ENCODE results near the gene NT5DC4.

NT5DC4 gene

GRCh38 chr2:112730216-112730615 is 9.4 kb downstream of the NT5DC4 start:
- no peak for DNase-seq
- Histone ChIP-seq H3K36me3 (ENCODE audit: control insufficient read depth in 1 of 2, insufficient read depth in 2 of 2, low read length in 2 of 2) (no peaks in the 10 kb centered on the region), H3K79me2 (ENCODE audit: control insufficient read depth, insufficient read depth, low read length, poor library complexity) (no peaks in the 10 kb centered on the region), H4K91ac (ENCODE audit: low read depth, low read length) (no peak overlapping the region), H3K4me3 (ENCODE audit: low read depth, low read length) (no peak overlapping the region), H3K18ac (ENCODE audit: low read length) (no peak overlapping the region), H2BK12ac (ENCODE audit: low read length) (no peak overlapping the region), H2AK5ac (ENCODE audit: low read length) (no peak overlapping the region), H4K12ac (ENCODE audit: low read depth, low read length) (no peak overlapping the region), H3K4ac (ENCODE audit: low read depth, low read length) (no peak overlapping the region), H2BK5ac (ENCODE audit: low read depth, low read length, poor library complexity) (no peak overlapping the region), H4K8ac (ENCODE audit: low read depth, low read length) (no peak overlapping the region), H2AFZ (ENCODE audit: insufficient read depth, low read length, poor library complexity) (no peak overlapping the region), H3K4me2 (ENCODE audit: low read length) (no peak overlapping the region), H3K9ac (ENCODE audit: low read length) (no peak overlapping the region), H3K27me3 (ENCODE audit: insufficient read depth, low read length) (no peaks in the 10 kb centered on the region), H3K14ac (ENCODE audit: low read length) (no peak overlapping the region), H3K4me1 (ENCODE audit: control insufficient read depth in 1 of 2, insufficient read depth in 2 of 2, low read length in 2 of 2) (no peaks in the 10 kb centered on the region), H3K23ac (ENCODE audit: low read length) (no peak overlapping the region), H2BK120ac (ENCODE audit: insufficient read depth, low read length, poor library complexity) (no peak overlapping the region), H3K27ac (ENCODE audit: low read depth, low read length) (no peak overlapping the region), H3K9me3 (ENCODE audit: insufficient read depth, low read depth, low read length) (peaks cover 3% of the 10 kb centered on the region), H3K79me1 (ENCODE audit: low read length) (no peaks in the 10 kb centered on the region)
- no CpG with 5 or more reads among the region's 8 CpGs for WGBS (ENCODE audit: extremely low coverage, insufficient coverage, insufficient read length)

GRCh38 chr2:112730791-112731190 is 10.0 kb downstream of the NT5DC4 start:
- H3K36me3 ChIP-seq (ENCODE audit: control insufficient read depth in 1 of 2, insufficient read depth in 2 of 2, low read length in 2 of 2), result no peaks in the 10 kb centered on the region
- H3K79me1 ChIP-seq (ENCODE audit: low read length), result no peaks in the 10 kb centered on the region
- no peaks in the 10 kb centered on the region for H3K4me1 ChIP-seq (ENCODE audit: control insufficient read depth in 1 of 2, insufficient read depth in 2 of 2, low read length in 2 of 2)
- no peak overlapping the region for H2BK120ac ChIP-seq (ENCODE audit: insufficient read depth, low read length, poor library complexity)
- H3K18ac ChIP-seq (ENCODE audit: low read length), result no peak overlapping the region
- H3K4ac ChIP-seq (ENCODE audit: low read depth, low read length), result no peak overlapping the region
- no peak overlapping the region for H2BK5ac ChIP-seq (ENCODE audit: low read depth, low read length, poor library complexity)
- H4K91ac ChIP-seq (ENCODE audit: low read depth, low read length), result no peak overlapping the region
- H3K79me2 ChIP-seq (ENCODE audit: control insufficient read depth, insufficient read depth, low read length, poor library complexity), result no peaks in the 10 kb centered on the region
- H4K12ac ChIP-seq (ENCODE audit: low read depth, low read length), result no peak overlapping the region
- no peak overlapping the region for H3K14ac ChIP-seq (ENCODE audit: low read length)
- H2BK12ac ChIP-seq (ENCODE audit: low read length), result no peak overlapping the region
- H2AK5ac ChIP-seq (ENCODE audit: low read length), result no peak overlapping the region
- H3K4me2 ChIP-seq (ENCODE audit: low read length), result no peak overlapping the region
- no peak overlapping the region for H3K9ac ChIP-seq (ENCODE audit: low read length)
- WGBS (ENCODE audit: extremely low coverage, insufficient coverage, insufficient read length), result no CpG with 5 or more reads among the region's 5 CpGs
- no peak overlapping the region for H3K4me3 ChIP-seq (ENCODE audit: low read depth, low read length)
- no peak overlapping the region for H3K23ac ChIP-seq (ENCODE audit: low read length)
- no peak overlapping the region for H2AFZ ChIP-seq (ENCODE audit: insufficient read depth, low read length, poor library complexity)
- H3K9me3 ChIP-seq (ENCODE audit: insufficient read depth, low read depth, low read length), result peaks cover 3% of the 10 kb centered on the region
- no peak overlapping the region for H4K8ac ChIP-seq (ENCODE audit: low read depth, low read length)
- DNase-seq, result no peak
- H3K27me3 ChIP-seq (ENCODE audit: insufficient read depth, low read length), result no peaks in the 10 kb centered on the region
- no peak overlapping the region for H3K27ac ChIP-seq (ENCODE audit: low read depth, low read length)

- no peak for DNase-seq
- H3K23ac ChIP-seq (ENCODE audit: low read length), result no peak overlapping the region
- no peak overlapping the region for H2BK5ac ChIP-seq (ENCODE audit: low read depth, low read length, poor library complexity)
- no peak overlapping the region for H3K4ac ChIP-seq (ENCODE audit: low read depth, low read length)
- H2AFZ ChIP-seq (ENCODE audit: insufficient read depth, low read length, poor library complexity), result no peak overlapping the region
- no peak overlapping the region for H3K18ac ChIP-seq (ENCODE audit: low read length)
- H2AK5ac ChIP-seq (ENCODE audit: low read length), result no peak overlapping the region
- no peaks in the 10 kb centered on the region for H3K27me3 ChIP-seq (ENCODE audit: insufficient read depth, low read length)
- H3K79me2 ChIP-seq (ENCODE audit: control insufficient read depth, insufficient read depth, low read length, poor library complexity), result no peaks in the 10 kb centered on the region
- H2BK12ac ChIP-seq (ENCODE audit: low read length), result no peak overlapping the region
- H3K9ac ChIP-seq (ENCODE audit: low read length), result no peak overlapping the region
- no peak overlapping the region for H4K12ac ChIP-seq (ENCODE audit: low read depth, low read length)
- no peak overlapping the region for H2BK120ac ChIP-seq (ENCODE audit: insufficient read depth, low read length, poor library complexity)
- H3K9me3 ChIP-seq (ENCODE audit: insufficient read depth, low read depth, low read length), result peaks cover 3% of the 10 kb centered on the region
- no peak overlapping the region for H3K27ac ChIP-seq (ENCODE audit: low read depth, low read length)
- no peak overlapping the region for H3K4me2 ChIP-seq (ENCODE audit: low read length)
- H4K91ac ChIP-seq (ENCODE audit: low read depth, low read length), result no peak overlapping the region
- no peaks in the 10 kb centered on the region for H3K36me3 ChIP-seq (ENCODE audit: control insufficient read depth in 1 of 2, insufficient read depth in 2 of 2, low read length in 2 of 2)
- WGBS (ENCODE audit: extremely low coverage, insufficient coverage, insufficient read length), result no CpG with 5 or more reads among the region's 2 CpGs
- H3K14ac ChIP-seq (ENCODE audit: low read length), result no peak overlapping the region
- H3K4me3 ChIP-seq (ENCODE audit: low read depth, low read length), result no peak overlapping the region
- no peak overlapping the region for H4K8ac ChIP-seq (ENCODE audit: low read depth, low read length)
- H3K79me1 ChIP-seq (ENCODE audit: low read length), result no peaks in the 10 kb centered on the region
- no peaks in the 10 kb centered on the region for H3K4me1 ChIP-seq (ENCODE audit: control insufficient read depth in 1 of 2, insufficient read depth in 2 of 2, low read length in 2 of 2)
Observed at GRCh38 chr2:112731479-112731878, 10.7 kb downstream of the NT5DC4 start.

GRCh38 chr2:112733456-112733855 is 12.6 kb downstream of the NT5DC4 start:
- Histone ChIP-seq H3K4me2 (ENCODE audit: low read length) (no peak overlapping the region), H2BK12ac (ENCODE audit: low read length) (no peak overlapping the region), H3K9me3 (ENCODE audit: insufficient read depth, low read depth, low read length) (peaks cover 3% of the 10 kb centered on the region), H3K18ac (ENCODE audit: low read length) (no peak overlapping the region), H2AK5ac (ENCODE audit: low read length) (no peak overlapping the region), H3K23ac (ENCODE audit: low read length) (no peak overlapping the region), H2BK120ac (ENCODE audit: insufficient read depth, low read length, poor library complexity) (no peak overlapping the region), H3K27ac (ENCODE audit: low read depth, low read length) (no peak overlapping the region), H3K4ac (ENCODE audit: low read depth, low read length) (no peak overlapping the region), H2AFZ (ENCODE audit: insufficient read depth, low read length, poor library complexity) (no peak overlapping the region), H3K36me3 (ENCODE audit: control insufficient read depth in 1 of 2, insufficient read depth in 2 of 2, low read length in 2 of 2) (no peaks in the 10 kb centered on the region), H4K91ac (ENCODE audit: low read depth, low read length) (no peak overlapping the region), H2BK5ac (ENCODE audit: low read depth, low read length, poor library complexity) (no peak overlapping the region), H3K9ac (ENCODE audit: low read length) (no peak overlapping the region), H4K12ac (ENCODE audit: low read depth, low read length) (no peak overlapping the region), H3K4me3 (ENCODE audit: low read depth, low read length) (no peak overlapping the region), H3K4me1 (ENCODE audit: control insufficient read depth in 1 of 2, insufficient read depth in 2 of 2, low read length in 2 of 2) (no peaks in the 10 kb centered on the region), H3K27me3 (ENCODE audit: insufficient read depth, low read length) (no peaks in the 10 kb centered on the region), H4K8ac (ENCODE audit: low read depth, low read length) (no peak overlapping the region), H3K14ac (ENCODE audit: low read length) (no peak overlapping the region), H3K79me1 (ENCODE audit: low read length) (no peaks in the 10 kb centered on the region), H3K79me2 (ENCODE audit: control insufficient read depth, insufficient read depth, low read length, poor library complexity) (no peaks in the 10 kb centered on the region)
- WGBS (ENCODE audit: extremely low coverage, insufficient coverage, insufficient read length), result no CpG with 5 or more reads among the region's 4 CpGs
- no peak for DNase-seq

Data from trophoblast cell (in vitro differentiated cells and primary cell).